Measurements from ENCODE around the gene TMEM120A.
A peak's percentile ranks its signal among the peaks of the same experiment; 100 is the strongest.

GRCh38 chr7:75966190-75966961, 28.0 kb downstream of the TMEM120A start:
- no peak for TF ChIP-seq SIX5 (IDR thresholded peaks at IDR 0.05; ENCODE audit: low read depth, low read length, severe bottlenecking)
- TF ChIP-seq RAD21 (IDR thresholded peaks at IDR 0.05; ENCODE audit: insufficient read depth, low read depth, low read length) = no peak
- TF ChIP-seq CTCF (IDR thresholded peaks at IDR 0.05 in 2 of 3, conservative IDR thresholded peaks at IDR 0.05 in 1 of 3; ENCODE audit: control insufficient read depth in 2 of 3, extremely low read depth in 1 of 3, insufficient read depth in 1 of 3, low read depth in 3 of 3, low read length in 3 of 3) = no peak
- 0 out of 2 replicates have a peak, but pooled peaks have one; percentile 26 for TF ChIP-seq TCF12 (IDR thresholded peaks at IDR 0.05; ENCODE audit: low read depth, low read length)
- TF ChIP-seq FOS (IDR thresholded peaks at IDR 0.05; ENCODE audit: borderline replicate concordance, extremely low read depth, insufficient read length) = no peak
- TF ChIP-seq EGR1 (IDR thresholded peaks at IDR 0.05; ENCODE audit: borderline replicate concordance in 1 of 2, low read depth in 2 of 2, low read length in 2 of 2) = no peak
- no peak for TF ChIP-seq SP1 (IDR thresholded peaks at IDR 0.05; ENCODE audit: low read depth, low read length)
- no peak for TF ChIP-seq CHD4 (IDR thresholded peaks at IDR 0.05)
- TF ChIP-seq EP300 (IDR thresholded peaks at IDR 0.05; ENCODE audit: borderline replicate concordance in 1 of 2, control insufficient read depth in 1 of 2, low read depth in 2 of 2, low read length in 2 of 2) = no peak

Data from GM12878 (cell line).